Rectal smooth muscle tissue (tissue), 1 donor: ENCODE measurements around the gene RAB13.
"Not testable (repeated sequence)": the region's sequence is repeated elsewhere in the genome, so short reads cannot be mapped to it uniquely, and the experiment has no call there.

Source experiments
- H3K27ac ChIP-seq: one replicate; pipeline ENCODE4 v1.7.0; 2013; ENCODE audit warnings: low read depth, low read length, inconsistent platforms
- H3K27me3 ChIP-seq: one replicate; pipeline ENCODE4 v1.7.0; 2013; ENCODE audit warnings: low read length; ENCODE audit not compliant: control insufficient read depth, insufficient read depth
- H3K36me3 ChIP-seq: one replicate; pipeline ENCODE4 v1.7.0; 2013; ENCODE audit warnings: low read length; ENCODE audit not compliant: control insufficient read depth, insufficient read depth
- H3K4me1 ChIP-seq: one replicate; pipeline ENCODE4 v1.7.0; 2013; ENCODE audit warnings: low read length; ENCODE audit not compliant: control insufficient read depth, insufficient read depth
- H3K4me3 ChIP-seq: one replicate; pipeline ENCODE4 v1.7.0; 2013; ENCODE audit warnings: low read length
- H3K9ac ChIP-seq: one replicate; pipeline ENCODE4 v1.7.0; 2013; ENCODE audit warnings: low read length

Gene RAB13

GRCh38 chr1:153991806-153992205 is 5.7 kb upstream of the RAB13 start:
- peaks cover 11% of the 10 kb centered on the region for H3K4me1 ChIP-seq
- no peak overlapping the region for H3K9ac ChIP-seq
- peak overlapping the region; percentile 99 for H3K27ac ChIP-seq
- H3K4me3 ChIP-seq = peak overlapping the region; percentile 100
- H3K27me3 ChIP-seq = no peaks in the 10 kb centered on the region
- H3K36me3 ChIP-seq = peaks cover 8% of the 10 kb centered on the region

- H3K27ac ChIP-seq = peak overlapping the region; percentile 99
- peaks cover 8% of the 10 kb centered on the region for H3K36me3 ChIP-seq
- peak overlapping the region; percentile 100 for H3K4me3 ChIP-seq
- H3K27me3 ChIP-seq = no peaks in the 10 kb centered on the region
- H3K9ac ChIP-seq = peak overlapping the region; percentile 96
- H3K4me1 ChIP-seq = peaks cover 11% of the 10 kb centered on the region
Measured at GRCh38 chr1:153991151-153991630, 5.1 kb upstream of the RAB13 start.

GRCh38 chr1:153990468-153991150 is 4.5 kb upstream of the RAB13 start, which contains the start of gene RPS27:
Gene RPS27, plus strand, starts transcription at chr1:153990762. Its CDS starts 35 bp downstream, at chr1:153990797.
- H3K4me1 ChIP-seq = peaks cover 11% of the 10 kb centered on the region
- peak within 1 kb of the TSS; percentile 99 for H3K27ac ChIP-seq
- H3K4me3 ChIP-seq = peak within 1 kb of the TSS; percentile 100
- no peaks in the 10 kb centered on the region for H3K27me3 ChIP-seq
- peak within 1 kb of the TSS; percentile 96 for H3K9ac ChIP-seq
- H3K36me3 ChIP-seq = peaks cover 8% of the 10 kb centered on the region

GRCh38 chr1:153987621-153988020 is 1.5 kb upstream of the RAB13 start:
- Histone ChIP-seq H3K4me3 (no peak overlapping the region), H3K36me3 (peaks cover 7% of the 10 kb centered on the region), H3K4me1 (peaks cover 18% of the 10 kb centered on the region), H3K27me3 (no peaks in the 10 kb centered on the region), H3K9ac (no peak overlapping the region), H3K27ac (no peak overlapping the region)

GRCh38 chr1:153985341-153985912 is 712 bp downstream of the RAB13 start:
- Histone ChIP-seq H3K27ac (peak overlapping the region; percentile 95), H3K4me1 (peaks cover 7% of the 10 kb centered on the region), H3K36me3 (peaks cover 3% of the 10 kb centered on the region), H3K9ac (peak overlapping the region; percentile 84), H3K4me3 (peak overlapping the region; percentile 85), H3K27me3 (no peaks in the 10 kb centered on the region)

GRCh38 chr1:153984123-153984894 is 1.8 kb downstream of the RAB13 start:
- Histone ChIP-seq H3K9ac (no peak overlapping the region), H3K27ac (no peak overlapping the region), H3K27me3 (no peaks in the 10 kb centered on the region), H3K4me3 (peak overlapping the region; percentile 45), H3K4me1 (peaks cover 7% of the 10 kb centered on the region), H3K36me3 (peaks cover 3% of the 10 kb centered on the region)

- not testable (repeated sequence) for H3K4me1 ChIP-seq, H3K4me3 ChIP-seq, H3K27me3 ChIP-seq, H3K36me3 ChIP-seq, H3K27ac ChIP-seq, H3K9ac ChIP-seq
Measured at GRCh38 chr1:153981735-153982134, 4.4 kb downstream of the RAB13 start.

GRCh38 chr1:153979091-153979490 is 7.0 kb downstream of the RAB13 start:
- H3K36me3 ChIP-seq, H3K27ac ChIP-seq: not testable (repeated sequence)

GRCh38 chr1:153978274-153978909 is 7.7 kb downstream of the RAB13 start:
- peak overlapping the region; percentile 79 for H3K27ac ChIP-seq
- peak overlapping the region; percentile 89 for H3K4me3 ChIP-seq
- H3K36me3 ChIP-seq = peaks cover 3% of the 10 kb centered on the region
- H3K4me1 ChIP-seq = peaks cover 6% of the 10 kb centered on the region
- H3K9ac ChIP-seq = no peak overlapping the region
- no peaks in the 10 kb centered on the region for H3K27me3 ChIP-seq

More at GRCh38 chr1:153979091-153979490, 7.0 kb downstream of the RAB13 start:
- not testable (repeated sequence) for H3K4me1 ChIP-seq, H3K9ac ChIP-seq, H3K27me3 ChIP-seq, H3K4me3 ChIP-seq

GRCh38 chr1:153977250-153978240 is 8.6 kb downstream of the RAB13 start, which contains the start of gene JTB:
Gene JTB, minus strand, starts transcription at chr1:153977674. Its CDS starts 422 bp downstream, at chr1:153977252.
- H3K27ac ChIP-seq = peak within 1 kb of the TSS; percentile 79
- H3K27me3 ChIP-seq = no peaks in the 10 kb centered on the region
- H3K9ac ChIP-seq = peak within 1 kb of the TSS; percentile 78
- H3K4me1 ChIP-seq = peaks cover 6% of the 10 kb centered on the region
- H3K36me3 ChIP-seq = peaks cover 5% of the 10 kb centered on the region
- peak within 1 kb of the TSS; percentile 89 for H3K4me3 ChIP-seq

GRCh38 chr1:153976819-153977249 is 9.3 kb downstream of the RAB13 start:
- peaks cover 5% of the 10 kb centered on the region for H3K36me3 ChIP-seq
- H3K27ac ChIP-seq = peak overlapping the region; percentile 79
- no peaks in the 10 kb centered on the region for H3K27me3 ChIP-seq
- peak overlapping the region; percentile 89 for H3K4me3 ChIP-seq
- peaks cover 6% of the 10 kb centered on the region for H3K4me1 ChIP-seq
- peak overlapping the region; percentile 78 for H3K9ac ChIP-seq
